ENCODE measurements around the gene FAIM2.

The FAIM2 gene

GRCh38 chr12:49823951-49824350 lies 79.7 kb downstream of the FAIM2 start:
- Histone ChIP-seq H3K27me3 (replicated peaks; ENCODE audit: control insufficient read depth, insufficient read depth, low read length) (no peaks in the 10 kb centered on the region), H3K9me3 (ENCODE audit: control insufficient read depth, low read length) (no peaks in the 10 kb centered on the region), H3K36me3 (ENCODE audit: control insufficient read depth, insufficient read depth, low read length, severe bottlenecking) (peaks cover 13% of the 10 kb centered on the region), H3K9ac (ENCODE audit: low read length) (peak overlapping the region; percentile 76), H3K4me1 (ENCODE audit: control insufficient read depth, insufficient read depth, low read length) (peaks cover 53% of the 10 kb centered on the region), H3K4me3 (ENCODE audit: low read length) (no peak overlapping the region)
- DNase-seq (ENCODE audit: low read depth) = no peak

GRCh38 chr12:49823350-49823749 lies 80.3 kb downstream of the FAIM2 start:
- H3K4me3 ChIP-seq (ENCODE audit: low read length) = no peak overlapping the region
- no peaks in the 10 kb centered on the region for H3K27me3 ChIP-seq (replicated peaks; ENCODE audit: control insufficient read depth, insufficient read depth, low read length)
- H3K9ac ChIP-seq (ENCODE audit: low read length) = peak overlapping the region; percentile 55
- no peaks in the 10 kb centered on the region for H3K9me3 ChIP-seq (ENCODE audit: control insufficient read depth, low read length)
- H3K36me3 ChIP-seq (ENCODE audit: control insufficient read depth, insufficient read depth, low read length, severe bottlenecking) = peaks cover 13% of the 10 kb centered on the region
- no peak for DNase-seq (ENCODE audit: low read depth)
- H3K4me1 ChIP-seq (ENCODE audit: control insufficient read depth, insufficient read depth, low read length) = peaks cover 49% of the 10 kb centered on the region

- Histone ChIP-seq H3K9ac (ENCODE audit: low read length) (no peak overlapping the region), H3K27me3 (replicated peaks; ENCODE audit: control insufficient read depth, insufficient read depth, low read length) (no peaks in the 10 kb centered on the region), H3K4me1 (ENCODE audit: control insufficient read depth, insufficient read depth, low read length) (peaks cover 43% of the 10 kb centered on the region), H3K9me3 (ENCODE audit: control insufficient read depth, low read length) (no peaks in the 10 kb centered on the region), H3K36me3 (ENCODE audit: control insufficient read depth, insufficient read depth, low read length, severe bottlenecking) (peaks cover 13% of the 10 kb centered on the region), H3K4me3 (ENCODE audit: low read length) (no peak overlapping the region)
- DNase-seq (ENCODE audit: low read depth) = no peak
These were observed 82.1 kb downstream of the FAIM2 start for GRCh38 chr12:49821373-49822287.

- Histone ChIP-seq H3K9me3 (ENCODE audit: control insufficient read depth, low read length) (no peaks in the 10 kb centered on the region), H3K9ac (ENCODE audit: low read length) (no peak overlapping the region), H3K36me3 (ENCODE audit: control insufficient read depth, insufficient read depth, low read length, severe bottlenecking) (peaks cover 26% of the 10 kb centered on the region), H3K4me3 (ENCODE audit: low read length) (no peak overlapping the region), H3K4me1 (ENCODE audit: control insufficient read depth, insufficient read depth, low read length) (peaks cover 25% of the 10 kb centered on the region), H3K27me3 (replicated peaks; ENCODE audit: control insufficient read depth, insufficient read depth, low read length) (no peaks in the 10 kb centered on the region)
- DNase-seq (ENCODE audit: low read depth) = no peak
These were observed 83.9 kb downstream of the FAIM2 start for GRCh38 chr12:49819786-49820185.

GRCh38 chr12:49818241-49818895 lies 85.3 kb downstream of the FAIM2 start:
- Histone ChIP-seq H3K27me3 (replicated peaks; ENCODE audit: control insufficient read depth, insufficient read depth, low read length) (no peaks in the 10 kb centered on the region), H3K4me3 (ENCODE audit: low read length) (no peak overlapping the region), H3K9me3 (ENCODE audit: control insufficient read depth, low read length) (no peaks in the 10 kb centered on the region), H3K36me3 (ENCODE audit: control insufficient read depth, insufficient read depth, low read length, severe bottlenecking) (peaks cover 25% of the 10 kb centered on the region), H3K4me1 (ENCODE audit: control insufficient read depth, insufficient read depth, low read length) (peaks cover 10% of the 10 kb centered on the region), H3K9ac (ENCODE audit: low read length) (no peak overlapping the region)
- no peak for DNase-seq (ENCODE audit: low read depth)

Measured in adipocyte (in vitro differentiated cells).